GM13977 (cell line): ENCODE measurements around the gene PCYT1B.

ENCODE experiments used
- DNase-seq: peaks from one replicate; pipeline ENCODE4 v3.0.0; 2012; ENCODE audit warnings: low spot score
- in situ Hi-C: fragments of 300-500 bp; cut with MboI; formaldehyde crosslinking; loops from one replicate; pipeline ENCODE4 v1.12.0; 2022; ENCODE audit warnings: low sequenced_read_pairs, low pct_unique_long_range_greater_than_20kb, mixed read lengths, inconsistent platforms; ENCODE audit not compliant: unreplicated experiment
- TF ChIP-seq, protein P1 (sequence below): IDR thresholded peaks from 2 replicates; pipeline ENCODE4 v1.5.1; 2012; ENCODE audit warnings: mild to moderate bottlenecking, control low read depth; ENCODE audit not compliant: insufficient read depth; ENCODE audit errors: extremely low read depth, missing control alignments

Gene PCYT1B

DNA sequence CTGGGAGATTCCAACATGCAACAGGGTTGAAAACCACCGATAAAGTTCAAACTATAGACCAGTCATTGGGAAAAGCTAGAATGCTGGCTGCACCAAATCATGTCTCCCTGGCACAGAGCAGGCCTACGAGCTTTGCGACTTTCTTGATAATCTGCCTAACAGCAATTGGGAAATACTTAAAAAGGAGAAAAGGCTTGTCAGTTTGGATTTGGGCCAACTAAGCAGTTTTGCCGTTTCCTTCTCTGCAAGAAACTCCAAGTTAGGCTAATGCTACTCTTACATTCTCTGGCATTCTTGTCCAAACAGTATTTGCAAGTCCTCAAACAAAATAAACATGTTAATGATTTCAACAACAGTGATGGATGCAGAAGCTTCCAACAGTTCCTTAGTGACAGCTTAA, 94.1 kb downstream of the PCYT1B start:
- TF ChIP-seq, protein P1, sequence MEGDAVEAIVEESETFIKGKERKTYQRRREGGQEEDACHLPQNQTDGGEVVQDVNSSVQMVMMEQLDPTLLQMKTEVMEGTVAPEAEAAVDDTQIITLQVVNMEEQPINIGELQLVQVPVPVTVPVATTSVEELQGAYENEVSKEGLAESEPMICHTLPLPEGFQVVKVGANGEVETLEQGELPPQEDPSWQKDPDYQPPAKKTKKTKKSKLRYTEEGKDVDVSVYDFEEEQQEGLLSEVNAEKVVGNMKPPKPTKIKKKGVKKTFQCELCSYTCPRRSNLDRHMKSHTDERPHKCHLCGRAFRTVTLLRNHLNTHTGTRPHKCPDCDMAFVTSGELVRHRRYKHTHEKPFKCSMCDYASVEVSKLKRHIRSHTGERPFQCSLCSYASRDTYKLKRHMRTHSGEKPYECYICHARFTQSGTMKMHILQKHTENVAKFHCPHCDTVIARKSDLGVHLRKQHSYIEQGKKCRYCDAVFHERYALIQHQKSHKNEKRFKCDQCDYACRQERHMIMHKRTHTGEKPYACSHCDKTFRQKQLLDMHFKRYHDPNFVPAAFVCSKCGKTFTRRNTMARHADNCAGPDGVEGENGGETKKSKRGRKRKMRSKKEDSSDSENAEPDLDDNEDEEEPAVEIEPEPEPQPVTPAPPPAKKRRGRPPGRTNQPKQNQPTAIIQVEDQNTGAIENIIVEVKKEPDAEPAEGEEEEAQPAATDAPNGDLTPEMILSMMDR: no peak
- in situ Hi-C loops: no loop called here
- no peak for DNase-seq

DNA sequence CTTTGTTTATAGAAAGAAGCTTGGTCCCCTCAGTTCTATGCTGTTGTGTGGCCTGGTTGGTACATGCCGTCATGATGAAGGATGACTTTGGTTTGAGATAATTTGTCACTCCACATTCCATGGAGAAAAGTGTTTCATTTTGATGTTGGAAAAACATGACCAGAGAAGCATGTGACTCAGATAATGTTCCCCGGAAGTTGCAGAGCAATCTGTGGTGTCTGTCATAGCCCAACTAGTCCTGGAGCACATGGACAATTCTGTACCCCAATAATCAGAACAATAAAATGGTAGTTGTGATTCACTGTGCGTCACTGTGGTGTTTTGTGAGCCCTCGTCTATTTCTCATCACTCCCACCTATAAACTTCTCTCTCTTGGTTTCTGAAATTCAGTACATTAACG, 97.0 kb downstream of the PCYT1B start:
- DNase-seq: no peak
- TF ChIP-seq, protein P1: no peak
- in situ Hi-C loops: no loop called here

DNA sequence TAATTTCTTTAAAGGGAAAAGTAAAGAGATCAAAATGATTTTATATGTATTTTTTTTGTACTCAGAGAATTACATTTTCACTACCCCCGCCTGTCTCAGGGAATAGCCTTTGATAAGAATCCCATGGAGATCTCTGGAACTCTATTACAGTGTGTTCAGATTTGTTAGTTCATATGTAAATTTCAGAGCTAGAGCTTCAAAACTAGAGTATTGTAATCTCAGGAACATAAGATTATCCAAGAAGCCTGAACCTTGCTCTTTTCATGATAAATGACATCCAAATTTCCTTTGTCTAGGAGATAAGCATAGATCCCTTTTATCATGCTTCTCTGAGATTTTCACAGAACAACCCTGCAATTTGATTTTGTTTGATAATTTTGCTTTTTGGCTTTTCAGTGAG, 99.2 kb downstream of the PCYT1B start:
- TF ChIP-seq, protein P1: no peak
- DNase-seq: no peak
- in situ Hi-C loops: no loop called here

DNA sequence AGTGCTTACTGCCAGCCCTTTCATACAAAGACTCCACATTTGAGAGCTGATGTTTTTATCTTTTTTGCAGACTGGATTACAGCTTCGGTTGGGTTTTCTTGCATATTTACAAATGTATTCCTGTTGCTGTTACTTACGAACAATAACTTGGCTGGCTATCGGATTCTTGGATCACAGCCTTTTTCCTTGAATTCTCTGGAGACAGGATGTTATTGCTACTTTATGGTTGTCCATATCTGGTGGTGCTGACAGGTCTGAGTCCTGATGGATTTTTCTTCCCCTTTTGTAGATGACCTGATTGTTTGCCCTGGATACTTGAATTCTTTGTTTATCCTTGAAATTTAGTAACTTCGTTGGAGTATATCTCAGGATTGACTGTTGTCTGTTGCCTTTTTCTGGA, 104.4 kb downstream of the PCYT1B start:
- in situ Hi-C loops: no loop called here
- TF ChIP-seq, protein P1: no peak
- DNase-seq: no peak

DNA sequence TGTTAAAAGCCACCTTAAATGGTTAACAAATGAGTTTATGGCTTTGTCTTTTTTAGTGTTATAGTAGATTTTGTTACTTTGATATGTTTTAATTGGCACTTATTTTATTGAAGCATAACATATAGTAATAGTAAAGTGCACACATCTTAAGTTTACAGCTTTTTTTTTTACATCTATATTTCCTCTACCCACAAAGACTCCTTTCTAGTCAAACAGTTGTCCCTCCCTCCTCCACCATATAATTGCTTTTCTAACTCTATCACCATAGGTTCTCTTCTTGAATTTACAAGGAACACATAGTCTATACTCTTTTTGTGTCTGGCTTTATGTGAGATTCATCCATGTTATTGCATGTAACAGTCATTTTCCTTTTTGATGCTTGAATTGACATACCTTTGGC, 110.6 kb downstream of the PCYT1B start:
- TF ChIP-seq, protein P1: no peak
- in situ Hi-C loops: no loop called here

GRCh38 chrX:24528605-24529004, 118.5 kb downstream of the PCYT1B start:
- in situ Hi-C loops: no loop called here
- DNase-seq: peak; percentile 12
- TF ChIP-seq, protein P1: no peak

More for the DNA sequence above, 110.6 kb downstream of the PCYT1B start:
- no peak for DNase-seq

DNA sequence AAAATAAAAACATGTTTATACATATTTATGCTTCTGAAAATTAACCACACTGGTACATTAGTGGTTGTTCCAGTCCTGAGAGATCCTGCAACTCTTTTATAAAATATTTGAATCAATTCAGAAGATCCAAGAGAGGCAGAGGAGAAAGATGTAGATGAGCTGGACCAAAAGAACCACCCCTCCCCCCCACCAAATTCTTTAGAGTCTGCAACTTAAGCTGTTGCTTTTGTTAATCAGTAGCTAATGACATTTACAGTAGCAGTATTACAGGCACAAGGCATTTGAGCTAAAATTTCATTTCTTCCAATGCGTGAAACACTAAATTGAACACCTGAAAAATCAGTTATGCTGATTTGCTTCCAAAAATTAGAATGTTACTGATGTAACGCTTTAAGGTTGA, 120.5 kb downstream of the PCYT1B start:
- DNase-seq: no peak
- TF ChIP-seq, protein P1: no peak
- in situ Hi-C loops: no loop called here
